ENCODE measurements around the gene EXOG.
"Not testable (repeated sequence)": the region's sequence is repeated elsewhere in the genome, so short reads cannot be mapped to it uniquely, and the experiment has no call there.

Gene EXOG

GRCh38 chr3:38565339-38566214 is 69.4 kb downstream of the EXOG start:
- no peak for DNase-seq

GRCh38 chr3:38566215-38566528 is 70.0 kb downstream of the EXOG start:
- DNase-seq: no peak

GRCh38 chr3:38566794-38567193 is 70.7 kb downstream of the EXOG start:
- not testable (repeated sequence) for DNase-seq

- no peak for DNase-seq
Observed at GRCh38 chr3:38567498-38567897, 71.4 kb downstream of the EXOG start.

- no peak for DNase-seq
Observed at GRCh38 chr3:38573111-38573510, 77.0 kb downstream of the EXOG start.

- peak; percentile 48 for DNase-seq
Observed at GRCh38 chr3:38573556-38573955, 77.4 kb downstream of the EXOG start.

- peak; percentile 5 for DNase-seq
Observed at GRCh38 chr3:38574411-38575278, 78.5 kb downstream of the EXOG start.

GRCh38 chr3:38575279-38575843 is 79.2 kb downstream of the EXOG start:
- DNase-seq: no peak
